Measurements from ENCODE around the gene NR2E1.

DNA sequence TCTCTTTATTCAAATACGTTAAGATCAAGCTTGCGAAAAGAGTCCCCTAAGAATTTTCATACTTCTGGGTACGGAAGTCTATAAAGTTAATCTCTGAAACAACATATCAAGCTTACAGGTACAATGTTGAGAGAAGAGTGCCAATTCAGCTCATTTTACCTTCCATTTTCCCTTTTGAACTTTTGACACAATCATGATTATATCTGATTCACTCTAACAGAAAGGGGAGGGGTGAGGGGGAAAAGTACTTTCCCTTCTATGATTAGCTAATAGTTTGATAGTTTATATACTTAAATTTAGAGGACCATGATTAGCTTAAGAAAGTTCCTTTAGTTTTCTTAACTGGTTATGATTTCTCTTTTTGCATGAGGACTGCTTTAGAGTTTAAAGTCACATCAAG lies 61.5 kb downstream of the NR2E1 start:
- TF ChIP-seq POLR2A (IDR thresholded peaks at IDR 0.05) = no peak
- TF ChIP-seq, protein P1, sequence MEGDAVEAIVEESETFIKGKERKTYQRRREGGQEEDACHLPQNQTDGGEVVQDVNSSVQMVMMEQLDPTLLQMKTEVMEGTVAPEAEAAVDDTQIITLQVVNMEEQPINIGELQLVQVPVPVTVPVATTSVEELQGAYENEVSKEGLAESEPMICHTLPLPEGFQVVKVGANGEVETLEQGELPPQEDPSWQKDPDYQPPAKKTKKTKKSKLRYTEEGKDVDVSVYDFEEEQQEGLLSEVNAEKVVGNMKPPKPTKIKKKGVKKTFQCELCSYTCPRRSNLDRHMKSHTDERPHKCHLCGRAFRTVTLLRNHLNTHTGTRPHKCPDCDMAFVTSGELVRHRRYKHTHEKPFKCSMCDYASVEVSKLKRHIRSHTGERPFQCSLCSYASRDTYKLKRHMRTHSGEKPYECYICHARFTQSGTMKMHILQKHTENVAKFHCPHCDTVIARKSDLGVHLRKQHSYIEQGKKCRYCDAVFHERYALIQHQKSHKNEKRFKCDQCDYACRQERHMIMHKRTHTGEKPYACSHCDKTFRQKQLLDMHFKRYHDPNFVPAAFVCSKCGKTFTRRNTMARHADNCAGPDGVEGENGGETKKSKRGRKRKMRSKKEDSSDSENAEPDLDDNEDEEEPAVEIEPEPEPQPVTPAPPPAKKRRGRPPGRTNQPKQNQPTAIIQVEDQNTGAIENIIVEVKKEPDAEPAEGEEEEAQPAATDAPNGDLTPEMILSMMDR (IDR thresholded peaks at IDR 0.05) = no peak

All from heart left ventricle (tissue), 13 donors.